Epithelial cell of proximal tubule (primary cell): ENCODE results near the gene POLR2A. TPM values are rescaled to one million over a fixed set of nuclear protein-coding genes. Genes with fewer than 3 reads are reported as not detected.
"Not testable (repeated sequence)": the region's sequence is repeated elsewhere in the genome, so short reads cannot be mapped to it uniquely, and the experiment has no call there.

Source experiments
- DNase-seq: peaks from one replicate; pipeline ENCODE4 v3.0.0-alpha.2; 2011; ENCODE audit warnings: low read depth
- H3K4me3 ChIP-seq: 2 replicates; pipeline ENCODE4 v1.5.1; 2011; ENCODE audit warnings: low read depth, mild to moderate bottlenecking, low read length
- CTCF ChIP-seq: conservative IDR thresholded peaks from 2 replicates; pipeline ENCODE4 v1.5.1; 2012; ENCODE audit warnings: low read depth, mild to moderate bottlenecking, low read length
- total RNA-seq: library from RNA; depleted of rRNA; stranded (reverse); fragments of >200 nt; gene quantifications from 2 replicates; pipeline ENCODE4 v1.2.3, GENCODE V29; 2015

Gene POLR2A
- total RNA-seq, 1 donor from 2014 or later, result 30.3 TPM

DNA sequence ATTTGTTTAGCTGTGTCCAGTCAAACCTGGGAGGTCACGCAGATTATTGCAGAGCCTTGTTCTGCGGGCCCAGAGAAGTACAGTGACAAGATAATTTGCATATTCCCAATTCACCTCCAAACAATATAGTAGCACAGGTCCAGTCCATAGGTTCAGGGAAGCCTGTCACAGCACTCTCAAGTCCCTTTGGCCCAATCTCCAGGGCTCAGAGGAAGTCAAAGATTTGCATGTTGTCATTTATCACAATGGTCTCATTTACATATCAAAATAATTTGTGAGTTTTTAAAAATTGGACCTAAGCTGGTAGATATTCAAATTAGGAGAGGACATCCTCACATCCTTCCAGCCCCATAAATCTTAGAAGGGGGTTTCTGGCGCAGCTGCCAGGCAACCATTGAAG lies 16.7 kb upstream of the POLR2A start:
- no peak for TF ChIP-seq CTCF
- no peak for DNase-seq
- no peak overlapping the region for H3K4me3 ChIP-seq

GRCh38 chr17:7468290-7468689 lies 15.9 kb upstream of the POLR2A start:
- no peak overlapping the region for H3K4me3 ChIP-seq
- TF ChIP-seq CTCF, result no peak
- no peak for DNase-seq

- TF ChIP-seq CTCF, result no peak
- H3K4me3 ChIP-seq, result no peak overlapping the region
- no peak for DNase-seq
Observed at GRCh38 chr17:7468804-7469389, 15.3 kb upstream of the POLR2A start.

DNA sequence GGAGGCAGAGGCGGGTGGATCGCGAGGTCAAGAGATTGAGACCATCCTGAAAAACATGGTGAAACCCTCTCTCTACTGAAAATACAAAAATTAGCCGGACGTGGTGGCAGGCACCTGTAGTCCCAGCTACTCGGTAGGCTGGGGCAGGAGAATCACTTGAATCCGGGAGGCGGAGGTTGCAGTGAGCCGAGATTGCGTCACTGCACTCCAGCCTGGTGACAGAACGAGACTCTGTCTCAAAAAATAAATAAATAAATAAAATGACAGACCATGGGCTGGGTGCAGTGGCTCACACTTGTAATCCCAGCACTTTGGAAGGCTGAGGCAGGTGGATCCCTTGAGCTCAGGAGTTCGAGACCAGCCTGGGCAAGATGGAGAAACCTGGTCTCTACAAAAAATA lies 14.3 kb upstream of the POLR2A start:
- H3K4me3 ChIP-seq, DNase-seq: not testable (repeated sequence)

- not testable (repeated sequence) for DNase-seq, H3K4me3 ChIP-seq
Observed at GRCh38 chr17:7470457-7470973, 13.7 kb upstream of the POLR2A start.

GRCh38 chr17:7471729-7472128 lies 12.4 kb upstream of the POLR2A start:
- no peak for TF ChIP-seq CTCF
- no peak for DNase-seq
- H3K4me3 ChIP-seq, result no peak overlapping the region

GRCh38 chr17:7474767-7475166 lies 9.4 kb upstream of the POLR2A start:
- H3K4me3 ChIP-seq, result not testable (repeated sequence)

GRCh38 chr17:7475764-7476422 lies 8.3 kb upstream of the POLR2A start:
- H3K4me3 ChIP-seq, result no peak overlapping the region
- no peak for TF ChIP-seq CTCF
- no peak for DNase-seq

More at GRCh38 chr17:7474767-7475166, 9.4 kb upstream of the POLR2A start:
- DNase-seq, result not testable (repeated sequence)
